Naive thymus-derived CD4-positive, alpha-beta T cell (primary cell): ENCODE results near the gene CCDC88C. TPM values are rescaled to one million over a fixed set of nuclear protein-coding genes. Genes with fewer than 3 reads are reported as not detected.
A peak's percentile ranks its signal among the peaks of the same experiment; 100 is the strongest.

ENCODE experiments used
- ATAC-seq: fragments of 150-1000 bp; cut with Tn5 transposase; 2 replicates; pipeline ENCODE4 v1.10.0; 2021; ENCODE audit warnings: mild to moderate bottlenecking, moderate library complexity
- CTCF ChIA-PET: fragments of 350-600 bp; sonication (Branson Sonifier 250); formaldehyde crosslinking; loops from one replicate; lab custom pipeline; 2021; ENCODE audit warnings: antibody characterized with exemption; lab: Charles Lee
- POLR2A ChIA-PET: fragments of 350-600 bp; sonication (Branson Sonifier 250); formaldehyde crosslinking; loops from one replicate; lab custom pipeline; 2021; ENCODE audit warnings: antibody characterized with exemption, inconsistent platforms; lab: Charles Lee
- DNase-seq, 9 donors: peaks; one replicate each; pipeline versions ENCODE4 v3.0.0 to v3.0.0-alpha.2; 2020 to 2022; ENCODE audit warnings: mixed read lengths in 1 of 9
- H3K27ac ChIP-seq: one replicate; pipeline ENCODE4 v1.7.0; 2013; ENCODE audit warnings: mild to moderate bottlenecking, low read depth, low read length, moderate library complexity
- H3K27me3 ChIP-seq, 2 donors: one replicate each; pipeline ENCODE4 v1.7.0; 2013; ENCODE audit warnings: low read length in 2 of 2, mild to moderate bottlenecking in 2 of 2, moderate library complexity in 2 of 2; ENCODE audit not compliant: control insufficient read depth in 2 of 2, insufficient read depth in 2 of 2
- H3K36me3 ChIP-seq, 3 experiments: 1 replicate in 2 of 3; 2 replicates in 1 of 3; pipeline ENCODE4 v1.7.0; 2013; ENCODE audit warnings: low read length in 3 of 3, mild to moderate bottlenecking in 3 of 3, moderate library complexity in 1 of 3; ENCODE audit not compliant: insufficient read depth in 3 of 3, control insufficient read depth in 2 of 3
- H3K4me1 ChIP-seq, 2 donors: one replicate each; pipeline ENCODE4 v1.7.0; 2013; ENCODE audit warnings: low read length in 2 of 2, mild to moderate bottlenecking in 2 of 2, moderate library complexity in 1 of 2; ENCODE audit not compliant: control insufficient read depth in 2 of 2, insufficient read depth in 2 of 2
- H3K4me3 ChIP-seq: 2 replicates; pipeline ENCODE4 v1.7.0; 2013; ENCODE audit warnings: mild to moderate bottlenecking, low read length
- H3K9me3 ChIP-seq, 3 experiments: 1 replicate in 2 of 3; 2 replicates in 1 of 3; pipeline ENCODE4 v1.7.0; 2013; ENCODE audit warnings: low read length in 3 of 3; ENCODE audit not compliant: control insufficient read depth in 2 of 3
- H3K27ac Mint-ChIP-seq, 9 donors: one replicate each; pipeline ENCODE4 v1.8.0; 2020 to 2022; ENCODE audit warnings: mixed read lengths in 9 of 9, mild to moderate bottlenecking in 8 of 9, moderate library complexity in 5 of 9, inconsistent platforms in 2 of 9
- H3K27me3 Mint-ChIP-seq, 5 donors: one replicate each; pipeline ENCODE4 v1.8.0; 2021 to 2022; ENCODE audit warnings: mixed read lengths in 5 of 5, mild to moderate bottlenecking in 1 of 5
- H3K36me3 Mint-ChIP-seq, 5 donors: one replicate each; pipeline ENCODE4 v1.8.0; 2020 to 2022; ENCODE audit warnings: mixed read lengths in 5 of 5, mild to moderate bottlenecking in 3 of 5, inconsistent platforms in 1 of 5
- H3K4me1 Mint-ChIP-seq, 7 donors: one replicate each; pipeline ENCODE4 v1.8.0; 2020 to 2022; ENCODE audit warnings: mixed read lengths in 7 of 7, mild to moderate bottlenecking in 3 of 7, inconsistent platforms in 1 of 7
- H3K4me3 Mint-ChIP-seq, 10 donors: one replicate each; pipeline ENCODE4 v1.8.0; 2020 to 2022; ENCODE audit warnings: mild to moderate bottlenecking in 10 of 10, mixed read lengths in 10 of 10, moderate library complexity in 6 of 10, inconsistent platforms in 2 of 10
- H3K9me3 Mint-ChIP-seq, 11 donors: one replicate each; pipeline ENCODE4 v1.8.0; 2020 to 2022; ENCODE audit warnings: mixed read lengths in 11 of 11, mild to moderate bottlenecking in 4 of 11, inconsistent platforms in 1 of 11, moderate library complexity in 1 of 11
- intact Hi-C, 2 donors: fragments of 100-400 bp; cut with micrococcal nuclease; formaldehyde crosslinking; loops; one replicate each; pipeline ENCODE4 v1.15.1; 2023
- polyA plus RNA-seq, 2 donors: library from polyadenylated mRNA; unstranded; fragments of 300-500 nt; fragmentation: Illumina TruSeq; gene quantifications; one replicate each; pipeline ENCODE4 v1.2.3, GENCODE V29; 2021
- total RNA-seq, 6 experiments: library from RNA in 5 of 6; stranded (reverse) in 5 of 6; gene quantifications; 1 replicate in 5 of 6; 2 replicates in 1 of 6; pipeline ENCODE4 v1.2.3 and lab custom pipeline; 2021 to 2026

CCDC88C gene
- total and polyA plus RNA-seq, 7 experiments from 2014 or later, result 23.6 to 324 (median 274) TPM

DNA sequence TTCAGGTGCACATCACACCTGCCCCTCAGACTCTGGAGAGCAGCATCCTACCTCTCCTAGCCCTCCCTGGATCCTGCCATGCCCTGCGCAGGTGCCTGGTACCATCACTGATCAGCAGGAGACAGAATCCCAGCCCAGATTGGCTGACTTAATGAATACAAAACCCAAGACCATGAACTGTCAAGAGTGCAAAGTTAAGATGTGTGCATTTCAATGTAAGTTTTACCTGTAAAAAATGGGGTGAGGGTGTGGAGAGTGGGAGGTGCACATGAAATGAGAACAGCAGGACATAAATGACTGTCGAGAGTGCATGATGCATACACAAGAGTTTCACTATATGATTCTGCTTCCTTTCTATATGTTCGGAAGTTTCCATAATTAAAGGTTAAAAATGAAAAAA lies 115.2 kb downstream of the CCDC88C start:
- DNase-seq, result no peak
- H3K9me3 Mint-ChIP-seq, result peaks cover 0 to 6% (median 0%) of the 10 kb centered on the region in 11 donors
- Histone ChIP-seq H3K27me3 (no peaks in the 10 kb centered on the region), H3K9me3 (no peaks in the 10 kb centered on the region), H3K36me3 (peaks cover 68 to 100% (median 72%) of the 10 kb centered on the region in 3 experiments), H3K4me1 (peaks cover 0 to 4% of the 10 kb centered on the region in 2 donors), H3K4me3 (no peak overlapping the region), H3K27ac (peak overlapping the region; percentile 0)
- H3K4me3 Mint-ChIP-seq, result peak overlapping the region in 1 of 10 donors; percentile 29
- intact Hi-C loops, result no loop called here
- peaks cover 10 to 60% (median 24%) of the 10 kb centered on the region in 7 donors for H3K4me1 Mint-ChIP-seq
- peaks cover 16 to 70% (median 52%) of the 10 kb centered on the region in 5 donors for H3K36me3 Mint-ChIP-seq
- no peak for ATAC-seq
- H3K27me3 Mint-ChIP-seq, result no peaks in the 10 kb centered on the region
- peak overlapping the region; percentile 42 to 88 (median 82) for H3K27ac Mint-ChIP-seq
- ChIA-PET POLR2A (no interaction called here), CTCF (no interaction called here)

DNA sequence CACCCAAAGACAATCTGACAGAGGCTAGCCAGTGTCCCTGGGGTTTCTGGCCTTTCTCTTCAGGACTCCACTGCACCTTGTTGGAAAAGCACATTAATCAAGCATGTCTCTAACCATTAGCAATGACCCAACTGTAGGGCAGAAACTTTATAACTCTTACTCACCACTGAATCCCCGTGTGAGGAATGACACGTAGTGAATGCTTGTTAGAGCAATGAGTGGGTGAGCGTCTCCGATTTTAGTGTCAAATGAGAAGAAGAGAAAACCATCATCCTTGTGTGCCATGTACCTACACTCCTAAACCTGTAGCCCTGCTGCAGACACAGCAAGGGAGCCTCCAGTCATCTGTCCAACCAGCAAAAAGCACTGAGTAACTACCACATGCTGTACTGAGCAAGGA lies 116.7 kb downstream of the CCDC88C start:
- no peak for DNase-seq
- Histone ChIP-seq H3K36me3 (peaks cover 69 to 100% (median 71%) of the 10 kb centered on the region in 3 experiments), H3K9me3 (no peaks in the 10 kb centered on the region), H3K4me3 (no peak overlapping the region), H3K27me3 (no peaks in the 10 kb centered on the region), H3K27ac (no peak overlapping the region), H3K4me1 (peaks cover 0 to 4% of the 10 kb centered on the region in 2 donors)
- Mint-ChIP-seq H3K27ac (peak overlapping the region; percentile 64 to 88 (median 76)), H3K4me1 (peaks cover 10 to 48% (median 18%) of the 10 kb centered on the region in 7 donors), H3K4me3 (no peak overlapping the region), H3K9me3 (peaks cover 0 to 6% (median 0%) of the 10 kb centered on the region in 11 donors), H3K36me3 (peaks cover 20 to 68% (median 44%) of the 10 kb centered on the region in 5 donors), H3K27me3 (no peaks in the 10 kb centered on the region)
- ChIA-PET CTCF (no interaction called here), POLR2A (no interaction called here)
- intact Hi-C loops, result no loop called here
- ATAC-seq, result no peak

DNA sequence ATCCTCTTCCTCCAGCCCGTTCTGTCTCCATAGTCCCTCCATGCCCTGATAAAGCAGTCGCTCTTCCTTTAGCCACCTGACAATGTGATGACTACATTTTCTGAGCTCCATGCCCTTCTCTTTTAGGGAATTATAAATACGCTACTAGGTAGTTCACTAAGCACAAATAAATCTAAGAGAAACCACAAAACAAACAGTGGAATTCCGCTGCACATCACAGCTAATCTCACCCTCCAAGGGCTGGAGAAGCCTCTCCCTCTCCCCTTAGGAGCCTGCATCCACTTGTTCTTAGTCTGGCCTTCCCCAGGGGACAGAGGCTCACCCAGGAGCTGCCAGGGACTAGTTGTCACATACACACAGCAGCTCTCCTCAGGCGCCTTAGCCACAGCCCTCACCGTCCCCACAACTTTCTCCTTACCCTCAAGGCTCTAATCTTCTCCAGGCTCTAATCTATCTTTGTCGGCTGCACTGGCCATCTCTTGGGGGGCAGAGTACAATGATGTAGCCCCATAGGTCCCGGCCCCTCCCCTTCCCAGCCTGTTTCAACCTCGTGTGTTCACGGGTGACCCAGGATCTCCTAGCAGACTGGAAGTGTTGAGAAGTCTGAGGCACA lies 117.2 kb downstream of the CCDC88C start:
- ChIA-PET POLR2A (interaction anchor here (0.6 kb wide), 1 partner anchor 177 kb away, joined by 3 read pairs; no protein-coding TSS in a partner anchor), CTCF (no interaction called here)

DNA sequence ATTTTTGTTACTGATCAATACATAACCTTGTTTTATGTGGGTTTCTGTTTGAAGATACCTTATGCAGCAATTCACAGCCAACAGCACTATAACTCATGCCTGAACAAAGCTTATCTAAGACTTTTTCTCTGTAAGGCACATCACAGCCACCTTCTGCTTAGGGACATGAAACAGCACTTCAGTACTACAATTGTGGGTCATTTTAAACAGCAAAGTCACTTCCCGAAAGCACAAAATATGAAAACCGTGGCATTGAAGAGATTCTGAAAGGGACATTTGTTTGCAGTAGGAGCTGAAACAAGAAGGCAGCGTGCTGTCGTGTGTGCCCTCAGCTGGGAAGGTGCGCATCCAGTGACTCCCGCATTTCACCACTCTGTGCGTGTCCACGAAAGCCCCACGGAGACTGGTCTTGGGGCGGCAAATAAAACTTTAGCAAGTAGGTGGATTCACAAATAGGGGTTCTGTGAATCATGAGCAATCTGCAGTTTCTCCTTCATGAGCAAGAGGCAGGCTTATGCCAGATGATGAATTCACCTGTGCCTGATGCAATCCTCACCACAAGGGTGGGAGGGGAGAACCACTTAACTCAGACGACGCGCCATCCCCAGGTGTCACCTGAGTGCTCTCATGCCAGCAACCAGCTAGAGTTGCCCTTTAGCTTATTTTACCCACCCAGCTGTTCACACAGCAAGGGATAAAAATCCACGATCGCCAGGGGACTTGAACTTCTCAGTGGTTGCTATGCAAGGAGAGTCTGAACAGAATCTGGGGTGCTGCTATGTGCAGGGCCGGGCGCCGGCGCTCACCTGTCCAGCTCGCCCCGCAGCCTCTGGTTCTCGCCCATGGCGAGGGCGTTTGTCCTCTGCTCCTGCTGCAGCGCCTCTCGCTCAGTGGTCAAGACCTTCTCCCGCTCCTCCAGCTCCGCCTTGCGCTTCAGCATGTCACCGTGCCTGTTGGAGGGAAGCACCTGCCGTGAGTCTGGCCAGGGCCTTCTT lies 118.2 kb downstream of the CCDC88C start:
- peak overlapping the region in 8 of 9 donors; percentile 25 to 75 (median 54) for H3K27ac Mint-ChIP-seq
- no peaks in the 10 kb centered on the region for H3K9me3 ChIP-seq
- ChIA-PET POLR2A (interaction anchor here (0.6 to 0.7 kb wide), 3 partner anchors 26 to 178 kb away, joined by 3 to 7 read pairs (median 5); no protein-coding TSS in a partner anchor), CTCF (interaction anchor here (1.0 to 1.1 kb wide), 2 partner anchors 12 to 24 kb away, joined by 3 to 6 read pairs; no protein-coding TSS in a partner anchor)
- H3K27me3 Mint-ChIP-seq, result no peaks in the 10 kb centered on the region
- H3K36me3 ChIP-seq, result peaks cover 69 to 100% (median 72%) of the 10 kb centered on the region in 3 experiments
- H3K4me3 Mint-ChIP-seq, result peak overlapping the region in 1 of 10 donors; percentile 13
- H3K27ac ChIP-seq, result peak overlapping the region; percentile 7
- intact Hi-C loops, result no loop called here
- peaks cover 0 to 4% (median 0%) of the 10 kb centered on the region in 11 donors for H3K9me3 Mint-ChIP-seq
- peaks cover 9 to 40% (median 15%) of the 10 kb centered on the region in 7 donors for H3K4me1 Mint-ChIP-seq
- DNase-seq (no peak), ATAC-seq (no peak)
- H3K36me3 Mint-ChIP-seq, result peaks cover 16 to 57% (median 37%) of the 10 kb centered on the region in 5 donors
- no peaks in the 10 kb centered on the region for H3K27me3 ChIP-seq
- H3K4me3 ChIP-seq, result no peak overlapping the region
- peaks cover 0 to 4% of the 10 kb centered on the region in 2 donors for H3K4me1 ChIP-seq

More for the DNA sequence above, 117.2 kb downstream of the CCDC88C start:
- H3K36me3 Mint-ChIP-seq, result peaks cover 16 to 66% (median 42%) of the 10 kb centered on the region in 5 donors
- H3K27me3 Mint-ChIP-seq, result no peaks in the 10 kb centered on the region
- Histone ChIP-seq H3K36me3 (peaks cover 72 to 100% (median 73%) of the 10 kb centered on the region in 3 experiments), H3K27ac (no peak overlapping the region), H3K9me3 (no peaks in the 10 kb centered on the region), H3K4me1 (peaks cover 0 to 4% of the 10 kb centered on the region in 2 donors), H3K27me3 (no peaks in the 10 kb centered on the region), H3K4me3 (no peak overlapping the region)
- peak overlapping the region in 1 of 10 donors; percentile 13 for H3K4me3 Mint-ChIP-seq
- H3K4me1 Mint-ChIP-seq, result peaks cover 10 to 48% (median 18%) of the 10 kb centered on the region in 7 donors
- peak overlapping the region; percentile 64 to 88 (median 76) for H3K27ac Mint-ChIP-seq
- no peak for DNase-seq
- intact Hi-C loops, result no loop called here
- ATAC-seq, result no peak
- peaks cover 0 to 4% (median 0%) of the 10 kb centered on the region in 11 donors for H3K9me3 Mint-ChIP-seq

DNA sequence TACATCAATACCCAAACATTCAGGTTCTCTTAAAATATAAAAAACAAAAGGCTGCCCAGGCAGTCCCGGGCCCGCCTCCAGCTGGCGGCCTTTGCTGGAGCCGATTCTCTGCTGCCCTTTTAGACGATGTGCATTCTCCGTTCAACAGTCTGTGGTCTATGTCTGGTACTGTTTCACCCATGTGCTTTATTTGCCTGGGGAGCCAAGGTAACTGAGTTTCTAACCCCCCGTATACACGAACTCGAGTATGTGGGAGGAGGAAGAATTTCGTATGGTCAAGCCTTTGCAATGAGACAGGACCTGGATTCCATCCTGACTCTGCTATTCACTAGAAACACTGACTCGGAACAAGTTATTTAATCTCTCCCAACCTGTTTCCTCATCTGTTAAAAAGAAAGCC lies 119.0 kb downstream of the CCDC88C start:
- no peaks in the 10 kb centered on the region for H3K9me3 ChIP-seq
- Mint-ChIP-seq H3K27ac (peak overlapping the region in 4 of 9 donors; percentile 44 to 75 (median 64)), H3K4me3 (no peak overlapping the region), H3K9me3 (peaks cover 0 to 4% (median 0%) of the 10 kb centered on the region in 11 donors), H3K4me1 (peaks cover 10 to 42% (median 15%) of the 10 kb centered on the region in 7 donors), H3K27me3 (no peaks in the 10 kb centered on the region), H3K36me3 (peaks cover 16 to 63% (median 43%) of the 10 kb centered on the region in 5 donors)
- ATAC-seq (no peak), DNase-seq (no peak)
- intact Hi-C loops, result no loop called here
- POLR2A ChIA-PET, result interaction anchor here (0.7 kb wide), 2 partner anchors 27 to 78 kb away, joined by 5 to 7 read pairs; no protein-coding TSS in a partner anchor
- peaks cover 0 to 4% of the 10 kb centered on the region in 2 donors for H3K4me1 ChIP-seq
- no peak overlapping the region for H3K27ac ChIP-seq
- H3K4me3 ChIP-seq, result no peak overlapping the region
- CTCF ChIA-PET, result interaction anchor here (0.6 to 1.1 kb wide), 3 partner anchors 11 to 577 kb away, joined by 3 to 6 read pairs (median 3); no protein-coding TSS in a partner anchor
- H3K27me3 ChIP-seq, result no peaks in the 10 kb centered on the region
- peaks cover 72 to 100% (median 73%) of the 10 kb centered on the region in 3 experiments for H3K36me3 ChIP-seq
